ENCODE results near the gene ATP4B.

DNA sequence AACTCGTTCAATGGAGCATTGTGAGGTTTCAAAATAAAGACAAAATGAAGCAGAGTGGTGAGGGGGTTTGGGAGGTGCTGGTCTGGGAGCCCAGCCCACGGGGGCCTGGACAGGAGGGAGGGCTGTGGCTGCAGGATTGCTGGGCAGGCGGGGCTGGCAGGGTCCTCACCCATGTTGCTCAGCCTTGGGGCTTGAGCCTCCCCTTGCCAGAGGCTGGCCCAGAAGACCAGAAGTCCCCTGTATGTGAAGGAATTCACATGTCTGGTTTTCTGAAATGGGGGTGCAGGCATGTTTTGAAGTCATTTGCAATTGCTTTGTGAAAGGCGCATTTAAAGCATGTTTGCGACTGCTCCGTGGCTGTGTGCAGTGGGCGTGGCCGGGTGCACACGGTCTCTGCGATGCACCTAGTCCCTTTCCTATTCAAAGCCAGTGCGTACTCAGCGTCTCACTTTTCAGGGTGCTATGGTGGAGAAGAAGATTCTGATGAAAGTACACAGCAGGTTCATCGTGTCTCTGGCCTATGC, 11.3 kb upstream of the ATP4B start:
- TF ChIP-seq GATA3 (IDR thresholded peaks at IDR 0.05; ENCODE audit: low read depth, low read length), result no peak
- no peak for TF ChIP-seq GATA2 (IDR thresholded peaks at IDR 0.05; ENCODE audit: low read depth, low read length)
